HEK293T (cell line): ENCODE measurements around the gene MYO18A.
"Not testable (repeated sequence)": the region's sequence is repeated elsewhere in the genome, so short reads cannot be mapped to it uniquely, and the experiment has no call there.

Experiments
- CTCF ChIA-PET: fragments of 350-600 bp; formaldehyde crosslinking; extraction: SDS; loops from one replicate; lab custom pipeline; 2021; ENCODE audit warnings: antibody characterized with exemption, inconsistent platforms; lab: Yijun Ruan, JAX
- POLR2A ChIA-PET: fragments of 350-600 bp; formaldehyde crosslinking; extraction: SDS; loops from one replicate; lab custom pipeline; 2020; ENCODE audit warnings: antibody characterized with exemption, inconsistent platforms; lab: Yijun Ruan, JAX
- DNase-seq: peaks from one replicate; pipeline ENCODE4 v3.0.0; 2012; ENCODE audit warnings: mixed read lengths; ENCODE audit errors: extremely low spot score
- ARNT ChIP-seq: fragments of 450-650 bp; IDR thresholded peaks from 2 replicates; pipeline ENCODE4 v1.6.1; 2017; ENCODE audit warnings: mild to moderate bottlenecking
- BHLHE40 ChIP-seq: fragments of 450-650 bp; IDR thresholded peaks from 2 replicates; pipeline ENCODE4 v1.6.1; 2016; ENCODE audit warnings: mild to moderate bottlenecking, moderate library complexity, borderline replicate concordance
- CTBP1 ChIP-seq: fragments of 450-650 bp; IDR thresholded peaks from 2 replicates; pipeline ENCODE4 v1.6.1; 2016; ENCODE audit warnings: borderline replicate concordance
- ELF4 ChIP-seq: fragments of 450-650 bp; IDR thresholded peaks from 2 replicates; pipeline ENCODE4 v1.6.1; 2017; ENCODE audit warnings: antibody characterized with exemption
- FOXA1 ChIP-seq: fragments of 450-650 bp; IDR thresholded peaks from 2 replicates; pipeline ENCODE4 v1.6.1; 2016; ENCODE audit warnings: mild to moderate bottlenecking
- FOXK2 ChIP-seq: fragments of 450-650 bp; IDR thresholded peaks from 2 replicates; pipeline ENCODE4 v1.6.1; 2016; ENCODE audit warnings: mild to moderate bottlenecking
- FOXM1 ChIP-seq: fragments of 450-650 bp; IDR thresholded peaks from 2 replicates; pipeline ENCODE4 v1.6.1; 2017; ENCODE audit warnings: mild to moderate bottlenecking, borderline replicate concordance
- HDGF ChIP-seq: fragments of 450-650 bp; IDR thresholded peaks from 2 replicates; pipeline ENCODE4 v1.6.1; 2017; ENCODE audit warnings: antibody characterized with exemption, borderline replicate concordance
- L3MBTL2 ChIP-seq: fragments of 450-650 bp; conservative IDR thresholded peaks from 2 replicates; pipeline ENCODE4 v1.6.1; 2016; ENCODE audit warnings: mild to moderate bottlenecking
- LEF1 ChIP-seq: fragments of 450-650 bp; IDR thresholded peaks from 2 replicates; pipeline ENCODE4 v1.6.1; 2017; ENCODE audit warnings: mild to moderate bottlenecking, borderline replicate concordance
- NFRKB ChIP-seq: fragments of 450-650 bp; IDR thresholded peaks from 2 replicates; pipeline ENCODE4 v1.6.1; 2016; ENCODE audit warnings: mild to moderate bottlenecking, moderate library complexity
- PKNOX1 ChIP-seq: fragments of 450-650 bp; IDR thresholded peaks from 2 replicates; pipeline ENCODE4 v1.6.1; 2016
- SP1 ChIP-seq: fragments of 450-650 bp; IDR thresholded peaks from 2 replicates; pipeline ENCODE4 v1.6.1; 2017
- SUZ12 ChIP-seq: fragments of 450-650 bp; IDR thresholded peaks from 2 replicates; pipeline ENCODE4 v1.6.1; 2016; ENCODE audit warnings: mild to moderate bottlenecking
- TARDBP ChIP-seq: fragments of 450-650 bp; IDR thresholded peaks from 2 replicates; pipeline ENCODE4 v1.6.1; 2016
- ZNF384 ChIP-seq: fragments of 450-650 bp; IDR thresholded peaks from 2 replicates; pipeline ENCODE4 v1.6.1; 2016

Gene MYO18A

GRCh38 chr17:29170682-29171081 is 9.5 kb downstream of the MYO18A start:
- CTCF ChIA-PET = no interaction called here
- DNase-seq = no peak
- TF ChIP-seq HDGF (no peak), FOXM1 (no peak)
- POLR2A ChIA-PET = no interaction called here

- DNase-seq = no peak
- CTCF ChIA-PET = no interaction called here
- TF ChIP-seq BHLHE40 = no peak
- TF ChIP-seq PKNOX1 = no peak
- TF ChIP-seq FOXK2 = no peak
- TF ChIP-seq LEF1 = no peak
- TF ChIP-seq FOXA1 = no peak
- no peak for TF ChIP-seq L3MBTL2
- TF ChIP-seq FOXM1 = no peak
- TF ChIP-seq NFRKB = no peak
- no peak for TF ChIP-seq HDGF
- no peak for TF ChIP-seq ELF4
- no peak for TF ChIP-seq CTBP1
- no peak for TF ChIP-seq ARNT
- no peak for TF ChIP-seq SP1
- TF ChIP-seq TARDBP = no peak
- TF ChIP-seq SUZ12 = no peak
- POLR2A ChIA-PET = interaction anchor here (1.1 kb wide), 1 partner anchor 10 kb away, joined by 4 read pairs; the partner anchor contains the start of gene MYO18A
These were observed 10.2 kb downstream of the MYO18A start for GRCh38 chr17:29169806-29170591.

GRCh38 chr17:29168759-29169126 is 11.5 kb downstream of the MYO18A start:
- CTCF ChIA-PET, POLR2A ChIA-PET, DNase-seq: not testable (repeated sequence)

- no peak for DNase-seq
- POLR2A ChIA-PET = no interaction called here
- CTCF ChIA-PET = interaction anchor here (1.0 kb wide), 1 partner anchor 19 kb away, joined by 3 read pairs; no protein-coding TSS in a partner anchor
- TF ChIP-seq NFRKB (no peak), PKNOX1 (no peak), HDGF (no peak), LEF1 (no peak), CTBP1 (no peak), FOXM1 (no peak), ZNF384 (no peak), TARDBP (no peak), L3MBTL2 (no peak), SUZ12 (no peak), FOXA1 (no peak), ELF4 (no peak), BHLHE40 (no peak), SP1 (no peak), FOXK2 (no peak), ARNT (no peak)
These were observed 12.0 kb downstream of the MYO18A start for GRCh38 chr17:29168079-29168758.

- POLR2A ChIA-PET = no interaction called here
- TF ChIP-seq HDGF (no peak), FOXA1 (no peak), NFRKB (no peak), SP1 (no peak), ELF4 (no peak), SUZ12 (no peak), CTBP1 (no peak), FOXM1 (no peak), LEF1 (no peak), L3MBTL2 (no peak)
- no peak for DNase-seq
- CTCF ChIA-PET = interaction anchor here (1.0 kb wide), 1 partner anchor 18 kb away, joined by 3 read pairs; no protein-coding TSS in a partner anchor
These were observed 12.7 kb downstream of the MYO18A start for GRCh38 chr17:29167393-29168078.

GRCh38 chr17:29166507-29166887 is 13.7 kb downstream of the MYO18A start:
- CTCF ChIA-PET = no interaction called here
- no peak for DNase-seq
- POLR2A ChIA-PET = no interaction called here
- TF ChIP-seq NFRKB (no peak), ARNT (no peak), HDGF (no peak), TARDBP (no peak), FOXM1 (no peak), FOXA1 (no peak), ZNF384 (no peak), BHLHE40 (no peak), PKNOX1 (no peak), SP1 (no peak), FOXK2 (no peak), L3MBTL2 (no peak), ELF4 (no peak)
